Caco-2 (cell line): Measurements from ENCODE around the gene SLC17A9. TPM values are rescaled to one million over a fixed set of nuclear protein-coding genes. Genes with fewer than 3 reads are reported as not detected.
"Not testable (repeated sequence)": the region's sequence is repeated elsewhere in the genome, so short reads cannot be mapped to it uniquely, and the experiment has no call there.

Source experiments
- BruUV-seq: library from RNA; stranded (reverse); fragments of 400-500 nt; replicated peaks from 2 replicates; lab custom pipeline; 2021; lab: Mats Ljungman, UMichigan
- CTCF ChIA-PET: fragments of 300-600 bp; sonication (Branson Sonifier 250); formaldehyde crosslinking; loops from one replicate; lab custom pipeline; 2022; ENCODE audit warnings: antibody characterized with exemption; lab: Charles Lee
- POLR2A ChIA-PET: fragments of 300-600 bp; sonication (Branson Sonifier 250); formaldehyde crosslinking; loops from one replicate; lab custom pipeline; 2022; ENCODE audit warnings: antibody characterized with exemption; lab: Charles Lee
- DNase-seq, 2 experiments: peaks; one replicate each; pipeline versions ENCODE4 v3.0.0 to v3.0.0-alpha.2; 2020 to 2022
- H3K27me3 ChIP-seq: replicated peaks from 2 replicates; pipeline ENCODE4 v1.6.0; 2011; ENCODE audit warnings: low read length; ENCODE audit not compliant: control insufficient read depth, insufficient read depth
- H3K36me3 ChIP-seq: 2 replicates; pipeline ENCODE4 v1.5.1; 2011; ENCODE audit warnings: low read length; ENCODE audit not compliant: control insufficient read depth, insufficient read depth
- H3K4me1 ChIP-seq: fragments of 250-450 bp; sonication (Bioruptor Pico); 2 replicates; pipeline ENCODE4 v1.5.1; 2020; ENCODE audit warnings: mild to moderate bottlenecking
- H3K4me3 ChIP-seq: 2 replicates; pipeline ENCODE4 v1.5.1; 2011; ENCODE audit warnings: low read depth, mild to moderate bottlenecking, control low read depth, low read length
- H3K9me3 ChIP-seq: fragments of 250-450 bp; sonication (Bioruptor Pico); 2 replicates; pipeline ENCODE4 v1.5.1; 2020; ENCODE audit warnings: mild to moderate bottlenecking, moderate library complexity
- H3K27ac Mint-ChIP-seq: one replicate; pipeline ENCODE4 v1.8.0; 2022; ENCODE audit warnings: mixed read lengths; ENCODE audit not compliant: unreplicated experiment
- H3K27me3 Mint-ChIP-seq: one replicate; pipeline ENCODE4 v1.8.0; 2022; ENCODE audit warnings: mixed read lengths; ENCODE audit not compliant: insufficient read depth, unreplicated experiment
- H3K36me3 Mint-ChIP-seq: one replicate; pipeline ENCODE4 v1.8.0; 2022; ENCODE audit warnings: mild to moderate bottlenecking, mixed read lengths; ENCODE audit not compliant: insufficient read depth, unreplicated experiment
- H3K4me1 Mint-ChIP-seq: one replicate; pipeline ENCODE4 v1.8.0; 2022; ENCODE audit warnings: low read depth, mixed read lengths; ENCODE audit not compliant: unreplicated experiment
- H3K4me3 Mint-ChIP-seq: one replicate; pipeline ENCODE4 v1.8.0; 2022; ENCODE audit warnings: mild to moderate bottlenecking, moderate library complexity, mixed read lengths; ENCODE audit not compliant: unreplicated experiment
- H3K9me3 Mint-ChIP-seq: one replicate; pipeline ENCODE4 v1.8.0; 2022; ENCODE audit warnings: mixed read lengths; ENCODE audit not compliant: unreplicated experiment
- intact Hi-C: fragments of 100-400 bp; cut with micrococcal nuclease; formaldehyde crosslinking; loops from one replicate; pipeline ENCODE4 v1.10.0; 2022; ENCODE audit not compliant: unreplicated experiment
- total RNA-seq: library from RNA; stranded (reverse); gene quantifications from 2 replicates; pipeline ENCODE4 v1.2.3, GENCODE V29; 2022
- TF ChIP-seq, protein P1 (sequence below), 2 experiments: fragments of 200-600 bp in 1 of 2; IDR thresholded peaks; 1 replicate in 1 of 2; 2 replicates in 1 of 2; pipeline versions ENCODE4 v1.5.1 to v1.8.0; 2011 to 2022; ENCODE audit warnings: antibody characterized with exemption in 1 of 2, control low read depth in 1 of 2, inconsistent platforms in 1 of 2, low read depth in 1 of 2, low read length in 1 of 2, mild to moderate bottlenecking in 1 of 2, moderate library complexity in 1 of 2; ENCODE audit not compliant: insufficient read depth in 1 of 2, severe bottlenecking in 1 of 2, unreplicated experiment in 1 of 2

SLC17A9 gene
- total RNA-seq, 1 experiment from 2014 or later, result 64.7 TPM

DNA sequence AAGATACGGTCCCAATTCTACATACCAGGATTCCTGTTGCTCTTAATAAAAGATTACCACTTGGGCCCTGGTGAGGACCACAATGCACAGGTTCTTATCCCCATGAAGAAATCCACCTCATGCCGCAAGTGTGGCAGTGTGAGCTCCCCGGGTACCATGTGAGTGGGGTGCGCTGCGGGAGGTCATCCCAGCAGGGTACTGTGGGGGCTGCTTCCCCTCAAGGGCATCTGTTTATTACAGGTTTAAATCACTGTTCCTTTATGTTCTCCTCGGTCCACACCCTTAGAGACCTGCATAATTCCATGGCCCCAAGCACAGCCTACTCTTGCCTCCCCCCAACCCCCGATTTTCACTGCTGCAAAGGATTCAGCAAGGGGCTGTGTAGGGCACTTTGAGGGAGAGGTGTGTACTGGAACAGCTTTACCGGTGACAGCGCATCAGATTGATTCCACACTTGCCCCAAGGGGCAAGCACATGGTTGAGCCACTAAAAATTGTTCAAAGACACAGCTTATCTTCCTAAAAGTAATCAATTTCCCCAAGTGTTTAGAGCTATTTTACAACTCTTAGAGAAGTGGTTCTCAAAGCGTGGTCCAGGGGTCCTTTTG lies 32.4 kb upstream of the SLC17A9 start:
- H3K4me3 ChIP-seq, result no peak overlapping the region
- POLR2A ChIA-PET, result interaction anchor here (1.0 kb wide), 1 partner anchor 18 kb away, joined by 3 read pairs; the partner anchor contains the start of gene GID8
- Mint-ChIP-seq H3K9me3 (no peaks in the 10 kb centered on the region), H3K4me3 (no peak overlapping the region), H3K27ac (peak overlapping the region; percentile 49), H3K36me3 (peaks cover 46% of the 10 kb centered on the region), H3K27me3 (no peaks in the 10 kb centered on the region), H3K4me1 (peaks cover 68% of the 10 kb centered on the region)
- H3K27me3 ChIP-seq, result no peaks in the 10 kb centered on the region
- peak in 1 of 2 experiments; percentile 35 for DNase-seq
- TF ChIP-seq, protein P1, sequence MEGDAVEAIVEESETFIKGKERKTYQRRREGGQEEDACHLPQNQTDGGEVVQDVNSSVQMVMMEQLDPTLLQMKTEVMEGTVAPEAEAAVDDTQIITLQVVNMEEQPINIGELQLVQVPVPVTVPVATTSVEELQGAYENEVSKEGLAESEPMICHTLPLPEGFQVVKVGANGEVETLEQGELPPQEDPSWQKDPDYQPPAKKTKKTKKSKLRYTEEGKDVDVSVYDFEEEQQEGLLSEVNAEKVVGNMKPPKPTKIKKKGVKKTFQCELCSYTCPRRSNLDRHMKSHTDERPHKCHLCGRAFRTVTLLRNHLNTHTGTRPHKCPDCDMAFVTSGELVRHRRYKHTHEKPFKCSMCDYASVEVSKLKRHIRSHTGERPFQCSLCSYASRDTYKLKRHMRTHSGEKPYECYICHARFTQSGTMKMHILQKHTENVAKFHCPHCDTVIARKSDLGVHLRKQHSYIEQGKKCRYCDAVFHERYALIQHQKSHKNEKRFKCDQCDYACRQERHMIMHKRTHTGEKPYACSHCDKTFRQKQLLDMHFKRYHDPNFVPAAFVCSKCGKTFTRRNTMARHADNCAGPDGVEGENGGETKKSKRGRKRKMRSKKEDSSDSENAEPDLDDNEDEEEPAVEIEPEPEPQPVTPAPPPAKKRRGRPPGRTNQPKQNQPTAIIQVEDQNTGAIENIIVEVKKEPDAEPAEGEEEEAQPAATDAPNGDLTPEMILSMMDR (IDR thresholded peaks at IDR 0.05; ENCODE audit: insufficient read depth in 1 of 2, low read depth in 1 of 2, low read length in 1 of 2, severe bottlenecking in 1 of 2, unreplicated experiment in 1 of 2), result no peak
- H3K4me1 ChIP-seq, result peaks cover 65% of the 10 kb centered on the region
- intact Hi-C loops, result no loop called here
- H3K36me3 ChIP-seq, result peaks cover 1% of the 10 kb centered on the region; the same call in 1 of the 2 replicates
- no TSS peak for BruUV-seq
- H3K9me3 ChIP-seq, result no peaks in the 10 kb centered on the region
- CTCF ChIA-PET, result interaction anchor here (1.2 to 1.7 kb wide), 2 partner anchors 12 to 17 kb away, joined by 4 to 6 read pairs; no protein-coding TSS in a partner anchor

- POLR2A ChIA-PET, result no interaction called here
- DNase-seq, result peak; percentile 83 to 84
- peak overlapping the region; percentile 49 for H3K27ac Mint-ChIP-seq
- H3K36me3 Mint-ChIP-seq, result peaks cover 56% of the 10 kb centered on the region
- no peak overlapping the region for H3K4me3 Mint-ChIP-seq
- BruUV-seq, result no TSS peak
- H3K9me3 ChIP-seq, result no peaks in the 10 kb centered on the region
- H3K4me1 ChIP-seq, result peaks cover 57% of the 10 kb centered on the region
- no peak overlapping the region for H3K4me3 ChIP-seq
- peaks cover 69% of the 10 kb centered on the region for H3K4me1 Mint-ChIP-seq
- no peaks in the 10 kb centered on the region for H3K27me3 Mint-ChIP-seq
- intact Hi-C loops, result loop anchor here (1.0 kb wide), 1 partner anchor 21 kb away; no protein-coding TSS in a partner anchor
- H3K27me3 ChIP-seq, result no peaks in the 10 kb centered on the region
- TF ChIP-seq, protein P1 (IDR thresholded peaks at IDR 0.05; ENCODE audit: insufficient read depth in 1 of 2, low read depth in 1 of 2, low read length in 1 of 2, severe bottlenecking in 1 of 2, unreplicated experiment in 1 of 2), result peak; percentile 69 to 82
- peaks cover 1% of the 10 kb centered on the region; the same call in 1 of the 2 replicates for H3K36me3 ChIP-seq
- no peaks in the 10 kb centered on the region for H3K9me3 Mint-ChIP-seq
- CTCF ChIA-PET, result interaction anchor here (1.2 to 1.7 kb wide), 2 partner anchors 13 to 18 kb away, joined by 4 to 6 read pairs; no protein-coding TSS in a partner anchor
Measured at GRCh38 chr20:62921119-62921687, 31.3 kb upstream of the SLC17A9 start.

DNA sequence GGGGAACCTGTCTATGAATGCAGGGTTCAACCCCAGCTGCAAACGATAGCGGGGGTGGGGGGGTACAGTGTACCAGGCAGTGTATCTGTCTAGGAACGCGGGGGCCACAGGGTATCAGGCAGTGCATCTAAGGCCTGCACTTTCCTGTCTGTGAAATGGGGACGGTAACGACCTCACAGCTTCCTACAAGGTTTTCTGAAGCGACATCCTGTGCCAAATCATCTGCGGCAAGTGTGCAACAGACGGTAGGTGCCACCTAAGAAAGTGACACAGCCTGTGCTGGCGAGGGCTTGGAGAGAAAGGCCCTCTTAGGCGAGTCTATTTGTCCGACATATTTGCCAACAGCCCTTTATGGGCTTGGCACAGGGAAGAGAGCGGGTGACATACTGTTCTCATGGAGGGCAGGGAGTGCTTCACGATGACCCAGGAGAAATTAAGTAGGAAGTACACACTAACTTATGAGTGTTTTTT lies 30.0 kb upstream of the SLC17A9 start:
- Histone ChIP-seq H3K9me3 (no peaks in the 10 kb centered on the region), H3K4me3 (no peak overlapping the region), H3K27me3 (no peaks in the 10 kb centered on the region), H3K4me1 (peaks cover 51% of the 10 kb centered on the region), H3K36me3 (peaks cover 1% of the 10 kb centered on the region; the same call in 1 of the 2 replicates)
- H3K4me1 Mint-ChIP-seq, result peaks cover 56% of the 10 kb centered on the region
- no TSS peak for BruUV-seq
- no peak overlapping the region for H3K4me3 Mint-ChIP-seq
- H3K36me3 Mint-ChIP-seq, result peaks cover 59% of the 10 kb centered on the region
- H3K27me3 Mint-ChIP-seq, result no peaks in the 10 kb centered on the region
- ChIA-PET CTCF (no interaction called here), POLR2A (no interaction called here)
- H3K9me3 Mint-ChIP-seq, result no peaks in the 10 kb centered on the region
- DNase-seq, result peak in 1 of 2 experiments; percentile 40
- intact Hi-C loops, result no loop called here
- H3K27ac Mint-ChIP-seq, result peak overlapping the region; percentile 24
- TF ChIP-seq, protein P1 (IDR thresholded peaks at IDR 0.05; ENCODE audit: insufficient read depth in 1 of 2, low read depth in 1 of 2, low read length in 1 of 2, severe bottlenecking in 1 of 2, unreplicated experiment in 1 of 2), result no peak

GRCh38 chr20:62923059-62923668 lies 29.3 kb upstream of the SLC17A9 start:
- not testable (repeated sequence) for H3K27me3 Mint-ChIP-seq

More at GRCh38 chr20:62923059-62923668, 29.3 kb upstream of the SLC17A9 start:
- H3K9me3 ChIP-seq, H3K36me3 ChIP-seq, H3K4me3 Mint-ChIP-seq, BruUV-seq, CTCF ChIA-PET, H3K9me3 Mint-ChIP-seq, H3K4me3 ChIP-seq, intact Hi-C loops, H3K27me3 ChIP-seq: not testable (repeated sequence)
- POLR2A ChIA-PET, result interaction anchor here (0.5 to 1.4 kb wide), 2 partner anchors 12 to 129 kb away, joined by 5 read pairs; no protein-coding TSS in a partner anchor
- DNase-seq, result peak in 1 of 2 experiments; percentile 63
- Mint-ChIP-seq H3K36me3 (peaks cover 61% of the 10 kb centered on the region), H3K4me1 (peaks cover 56% of the 10 kb centered on the region), H3K27ac (peak overlapping the region; percentile 95)
- peaks cover 48% of the 10 kb centered on the region for H3K4me1 ChIP-seq
